Neural progenitor cell (in vitro differentiated cells): ENCODE measurements around the gene AGRP.

ENCODE experiments used
- EZH2phosphoT487 ChIP-seq: fragments of 200-600 bp; sonication (generic); IDR thresholded peaks from 2 replicates; pipeline ENCODE4 v1.6.1; 2017; ENCODE audit warnings: antibody characterized with exemption
- TF ChIP-seq, protein P1 (sequence below): fragments of 200-600 bp; sonication (generic); IDR thresholded peaks from 2 replicates; pipeline ENCODE4 v1.5.1; 2017; ENCODE audit warnings: antibody characterized with exemption, mild to moderate bottlenecking

DNA sequence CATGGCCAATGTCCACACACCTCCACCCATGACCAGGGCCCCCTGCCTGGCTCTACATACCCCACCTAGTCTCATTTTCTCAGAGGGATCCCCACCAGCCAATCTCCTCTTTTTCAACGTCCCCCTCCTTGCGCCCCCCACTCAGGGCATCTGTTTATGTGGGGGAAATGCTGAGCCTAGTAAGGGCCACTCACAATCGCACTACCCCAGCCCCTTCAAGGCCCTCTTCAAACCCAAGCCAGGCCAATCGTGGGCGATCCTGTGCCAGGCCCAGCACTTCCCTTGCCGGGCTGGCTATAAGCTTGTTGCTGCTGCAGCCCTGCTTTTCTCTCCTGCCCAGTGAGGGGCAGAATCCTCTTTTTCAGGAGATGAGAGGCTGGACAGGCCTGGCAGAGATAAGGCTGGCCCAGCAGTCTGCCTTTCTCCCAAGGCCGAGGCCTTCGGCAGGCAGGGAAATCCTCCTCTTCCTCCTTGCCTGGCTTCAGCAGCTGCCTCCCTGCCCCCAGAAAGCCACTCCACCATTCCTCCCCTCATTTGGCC is 36.3 kb downstream of the AGRP start:
- TF ChIP-seq, protein P1, sequence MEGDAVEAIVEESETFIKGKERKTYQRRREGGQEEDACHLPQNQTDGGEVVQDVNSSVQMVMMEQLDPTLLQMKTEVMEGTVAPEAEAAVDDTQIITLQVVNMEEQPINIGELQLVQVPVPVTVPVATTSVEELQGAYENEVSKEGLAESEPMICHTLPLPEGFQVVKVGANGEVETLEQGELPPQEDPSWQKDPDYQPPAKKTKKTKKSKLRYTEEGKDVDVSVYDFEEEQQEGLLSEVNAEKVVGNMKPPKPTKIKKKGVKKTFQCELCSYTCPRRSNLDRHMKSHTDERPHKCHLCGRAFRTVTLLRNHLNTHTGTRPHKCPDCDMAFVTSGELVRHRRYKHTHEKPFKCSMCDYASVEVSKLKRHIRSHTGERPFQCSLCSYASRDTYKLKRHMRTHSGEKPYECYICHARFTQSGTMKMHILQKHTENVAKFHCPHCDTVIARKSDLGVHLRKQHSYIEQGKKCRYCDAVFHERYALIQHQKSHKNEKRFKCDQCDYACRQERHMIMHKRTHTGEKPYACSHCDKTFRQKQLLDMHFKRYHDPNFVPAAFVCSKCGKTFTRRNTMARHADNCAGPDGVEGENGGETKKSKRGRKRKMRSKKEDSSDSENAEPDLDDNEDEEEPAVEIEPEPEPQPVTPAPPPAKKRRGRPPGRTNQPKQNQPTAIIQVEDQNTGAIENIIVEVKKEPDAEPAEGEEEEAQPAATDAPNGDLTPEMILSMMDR, result no peak
- no peak for TF ChIP-seq EZH2phosphoT487
